Stimulated activated CD4-positive, alpha-beta T cell treated with anti-CD3 and anti-CD28 coated beads, Interleukin-12 subunit alpha, Interleukin-12 subunit beta, amount 100 ng/mL, for 24 hours (primary cell): ENCODE data around the gene WNT1.

Experiments
- DNase-seq, 2 experiments: peaks; one replicate each; pipeline ENCODE4 v3.0.0-alpha.2; 2020; ENCODE audit warnings: low read depth in 2 of 2

Gene WNT1

GRCh38 chr12:48961331-48961730 is 16.8 kb upstream of the WNT1 start:
- no peak for DNase-seq

DNA sequence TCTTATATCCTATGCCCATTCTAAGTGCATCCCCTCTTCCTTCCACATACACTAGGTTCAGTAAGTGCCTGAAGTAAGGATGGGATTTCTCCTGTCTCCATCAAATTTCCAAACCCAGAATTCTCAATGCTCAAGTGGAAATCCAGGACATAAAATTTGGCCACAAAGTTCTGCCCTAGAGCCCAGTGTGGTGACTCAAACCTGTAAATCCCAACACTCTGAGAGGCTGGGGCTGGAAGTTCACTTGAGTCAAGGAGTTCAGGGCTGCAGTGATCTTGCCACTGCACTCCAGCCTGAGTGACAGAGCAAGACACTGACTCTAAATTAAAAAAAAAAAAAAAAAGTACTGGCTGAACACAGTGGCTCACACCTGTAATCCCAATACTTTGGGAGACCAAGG is 16.3 kb upstream of the WNT1 start:
- DNase-seq: no peak

- no peak for DNase-seq
Observed at GRCh38 chr12:48965298-48965838, 12.8 kb upstream of the WNT1 start.

GRCh38 chr12:48966177-48966895 is 11.8 kb upstream of the WNT1 start:
- DNase-seq: no peak

GRCh38 chr12:48967991-48968390 is 10.1 kb upstream of the WNT1 start:
- DNase-seq: no peak

DNA sequence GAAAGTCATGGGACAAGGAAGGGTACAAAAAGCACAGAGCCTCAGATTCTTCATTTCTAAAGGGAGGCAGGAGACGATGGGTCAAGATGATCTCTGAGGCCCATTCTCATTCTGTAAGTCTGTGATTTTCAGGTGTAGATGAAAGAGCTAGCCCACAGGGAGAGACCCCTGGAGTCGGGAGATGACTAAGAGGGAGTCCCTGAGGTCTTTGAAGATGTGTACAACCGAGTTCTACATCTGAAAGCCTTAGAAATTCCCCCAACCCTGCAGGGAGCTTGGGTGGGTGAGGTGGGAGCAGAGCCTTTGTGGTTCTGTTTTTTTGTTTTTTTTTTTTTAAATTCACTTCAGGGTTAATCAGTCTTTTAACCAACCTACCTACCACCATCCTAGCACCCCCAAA is 9.7 kb upstream of the WNT1 start:
- no peak for DNase-seq

- DNase-seq: no peak
Observed at GRCh38 chr12:48969160-48969771, 8.9 kb upstream of the WNT1 start.

- no peak for DNase-seq
Observed at GRCh38 chr12:48969833-48970701, 8.1 kb upstream of the WNT1 start.

- DNase-seq: no peak
Observed at GRCh38 chr12:48970702-48971334, 7.3 kb upstream of the WNT1 start.

GRCh38 chr12:48972213-48972951 is 5.7 kb upstream of the WNT1 start:
- no peak for DNase-seq

- DNase-seq: no peak
Observed at GRCh38 chr12:48972952-48973483, 5.1 kb upstream of the WNT1 start.

DNA sequence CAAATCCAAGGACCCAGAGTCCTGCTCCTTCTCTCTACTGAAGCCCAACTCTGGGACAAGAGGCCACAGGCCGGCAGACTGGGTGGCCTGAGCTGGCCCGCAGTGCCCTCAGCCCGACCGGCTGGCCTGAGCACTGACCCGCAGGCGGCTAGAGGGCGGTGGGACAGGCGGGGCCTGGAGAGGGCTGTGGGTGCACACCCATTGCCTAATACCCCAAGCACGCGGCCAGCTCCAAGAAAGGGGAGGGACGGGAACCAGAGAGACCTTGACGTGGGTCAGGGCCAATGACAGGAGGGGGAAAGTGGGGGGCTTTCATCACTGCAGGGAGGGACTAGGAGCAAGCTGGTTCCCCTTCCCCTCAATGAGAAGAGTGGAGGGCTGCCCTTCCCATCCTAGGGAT is 4.6 kb upstream of the WNT1 start:
- no peak for DNase-seq

DNA sequence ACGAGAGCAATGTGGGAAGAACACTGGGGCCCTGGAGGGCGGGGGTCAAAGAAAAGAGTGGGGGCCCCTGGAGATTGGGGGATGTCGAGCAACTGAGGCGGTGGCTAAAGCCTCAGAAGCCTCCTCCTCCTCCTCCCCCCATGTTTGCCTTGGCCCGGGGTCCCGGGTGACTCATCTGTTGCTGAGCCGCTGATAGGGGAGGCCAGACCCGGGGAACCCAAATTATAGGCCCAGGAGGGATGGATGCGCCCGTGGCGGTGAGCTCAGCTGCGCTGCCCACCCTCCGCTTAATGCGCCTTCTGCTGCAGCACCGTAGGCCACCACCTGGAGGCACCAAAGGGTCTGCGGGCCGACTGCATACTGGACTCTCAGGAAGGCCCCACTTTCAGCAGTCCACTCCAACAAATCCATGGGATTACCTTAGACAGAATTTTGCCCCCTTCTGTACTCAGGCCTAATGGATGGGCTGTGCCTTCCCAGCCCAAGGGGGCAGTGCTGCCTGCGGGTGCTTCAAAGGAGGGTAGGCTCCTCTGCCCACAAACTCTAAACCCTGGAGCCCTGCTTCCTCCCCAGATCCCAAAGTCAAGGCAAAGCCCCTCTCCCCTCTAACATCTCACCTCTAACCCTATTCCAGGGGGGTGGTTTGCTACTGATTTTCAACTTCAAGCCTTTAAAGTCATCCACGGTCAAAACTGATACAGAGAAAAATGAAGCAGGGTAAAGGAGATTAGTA is 4.0 kb upstream of the WNT1 start:
- no peak for DNase-seq

- DNase-seq: peak in 1 of 2 experiments; percentile 84
Observed at GRCh38 chr12:48977290-48978281, 536 bp upstream of the WNT1 start.

DNA sequence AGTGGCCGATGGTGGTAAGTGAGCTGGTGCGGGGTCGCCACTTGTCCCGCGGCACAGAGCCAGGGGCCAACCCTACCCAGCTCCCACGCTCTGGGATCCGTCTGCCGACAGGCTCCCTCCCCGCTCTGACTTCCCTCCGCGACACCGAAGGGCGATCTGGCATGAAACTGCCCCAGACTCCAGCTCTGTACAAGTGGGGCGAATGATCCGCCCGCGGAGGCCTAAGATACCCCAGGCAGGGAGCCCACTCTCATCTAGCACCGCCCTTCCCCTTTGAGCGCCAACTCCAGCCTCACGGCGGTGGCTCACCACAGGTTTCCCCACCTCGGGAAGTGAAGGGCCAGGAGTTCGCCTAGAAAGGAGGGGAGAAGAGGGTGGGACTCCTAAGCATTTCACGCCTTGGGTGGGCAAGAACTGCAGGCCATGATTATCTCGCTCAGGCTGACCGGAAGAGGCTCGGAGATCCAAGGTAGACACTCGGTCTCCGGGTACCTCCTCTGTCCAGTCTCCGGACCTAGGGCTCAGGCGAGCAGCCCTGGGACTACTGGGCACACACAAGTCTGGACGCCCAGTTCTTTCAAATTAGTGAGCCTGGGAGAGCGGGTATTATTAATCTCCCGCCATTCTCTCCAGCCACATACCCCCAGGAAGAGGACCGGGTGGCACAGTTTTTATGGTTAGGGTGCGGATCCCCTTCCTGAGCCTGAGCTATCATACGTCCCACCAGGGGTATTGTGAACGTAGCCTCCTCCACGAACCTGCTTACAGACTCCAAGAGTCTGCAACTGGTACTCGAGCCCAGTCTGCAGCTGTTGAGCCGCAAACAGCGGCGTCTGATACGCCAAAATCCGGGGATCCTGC is 849 bp downstream of the WNT1 start:
- DNase-seq: no peak

- no peak for DNase-seq
Observed at GRCh38 chr12:48979602-48980388, 1.7 kb downstream of the WNT1 start.

DNA sequence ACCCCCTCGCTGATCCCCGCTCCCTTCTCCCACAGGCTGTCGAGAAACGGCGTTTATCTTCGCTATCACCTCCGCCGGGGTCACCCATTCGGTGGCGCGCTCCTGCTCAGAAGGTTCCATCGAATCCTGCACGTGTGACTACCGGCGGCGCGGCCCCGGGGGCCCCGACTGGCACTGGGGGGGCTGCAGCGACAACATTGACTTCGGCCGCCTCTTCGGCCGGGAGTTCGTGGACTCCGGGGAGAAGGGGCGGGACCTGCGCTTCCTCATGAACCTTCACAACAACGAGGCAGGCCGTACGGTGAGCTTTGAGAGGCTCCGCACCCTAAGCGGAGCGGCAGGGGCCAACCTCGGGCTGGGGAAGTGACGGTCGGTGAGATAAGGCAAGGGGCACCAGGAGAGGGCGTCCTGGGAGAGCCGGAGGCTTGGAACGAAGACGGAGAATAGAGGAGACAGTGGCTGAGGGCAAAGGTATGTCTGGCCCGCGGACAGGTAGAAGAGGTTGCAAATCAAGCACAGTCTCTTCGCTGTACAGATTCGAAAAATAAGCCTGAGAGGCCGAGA is 2.3 kb downstream of the WNT1 start:
- DNase-seq: no peak
